ENCODE data around the gene ITFG1. TPM values are rescaled to one million over a fixed set of nuclear protein-coding genes. Genes with fewer than 3 reads are reported as not detected.

The ITFG1 gene
- total RNA-seq, 1 donor: 58.6 TPM

DNA sequence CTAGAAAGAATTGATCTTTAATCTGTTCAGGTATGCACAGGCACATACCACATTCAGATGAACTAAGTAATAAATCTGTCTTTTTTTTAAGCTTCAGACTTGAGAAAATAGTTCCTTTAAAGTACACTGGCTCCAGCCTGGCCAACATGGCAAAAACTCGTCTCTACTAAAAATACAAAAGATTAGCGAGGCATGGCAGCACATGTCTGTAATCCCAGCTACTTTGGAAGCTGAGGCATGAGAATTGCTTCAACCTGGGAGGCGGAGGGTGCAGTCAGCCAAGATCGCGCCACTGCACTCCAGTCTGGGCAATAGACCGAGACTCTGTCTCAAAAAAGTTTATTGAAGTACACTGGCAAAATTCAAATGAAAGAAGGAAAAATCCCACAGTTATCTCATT lies 206.1 kb downstream of the ITFG1 start:
- Histone ChIP-seq H3K4me1 (ENCODE audit: insufficient read depth, low read length) (no peaks in the 10 kb centered on the region), H3K27me3 (ENCODE audit: insufficient read depth, low read length) (no peaks in the 10 kb centered on the region), H3K27ac (ENCODE audit: low read depth, low read length) (no peak overlapping the region), H3K9me3 (ENCODE audit: low read depth, low read length) (no peaks in the 10 kb centered on the region), H3K36me3 (ENCODE audit: insufficient read depth, low read length) (no peaks in the 10 kb centered on the region), H3K4me3 (ENCODE audit: insufficient read depth, low read length) (no peak overlapping the region), H3K79me2 (ENCODE audit: insufficient read depth, low read length) (no peaks in the 10 kb centered on the region), H3K4me2 (ENCODE audit: insufficient read depth, low read length) (no peak overlapping the region), H4K20me1 (ENCODE audit: insufficient read depth, low read length) (no peaks in the 10 kb centered on the region), H2AFZ (ENCODE audit: low read length) (no peak overlapping the region)
- TF ChIP-seq CTCF (IDR thresholded peaks at IDR 0.05; ENCODE audit: extremely low read depth, low read depth, low read length): no peak
- DNase-seq (ENCODE audit: insufficient read length, low spot score, missing footprints): no peak

DNA sequence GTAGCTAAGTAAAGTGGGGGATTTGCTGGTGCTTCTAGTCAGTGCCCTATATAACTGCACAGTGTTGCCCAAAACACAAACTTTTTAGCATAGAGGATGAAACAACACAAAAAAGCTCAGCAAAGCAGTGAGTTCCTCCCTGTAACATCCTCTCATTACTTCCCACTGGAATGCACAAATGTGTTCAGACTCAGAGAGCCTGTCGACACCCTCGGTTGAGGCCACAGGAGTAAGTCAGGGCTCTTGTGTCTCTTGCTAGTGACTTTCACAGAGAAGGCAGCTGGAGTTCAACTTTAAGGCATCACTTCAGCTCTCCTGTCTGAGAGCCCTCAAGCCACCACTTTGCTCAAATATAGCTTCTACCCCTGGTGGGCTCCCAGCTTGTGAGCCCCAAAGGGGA lies 209.9 kb downstream of the ITFG1 start:
- TF ChIP-seq CTCF (IDR thresholded peaks at IDR 0.05; ENCODE audit: extremely low read depth, low read depth, low read length): no peak
- H3K4me1 ChIP-seq (ENCODE audit: insufficient read depth, low read length): no peaks in the 10 kb centered on the region
- H2AFZ ChIP-seq (ENCODE audit: low read length): no peak overlapping the region
- no peak overlapping the region for H3K4me2 ChIP-seq (ENCODE audit: insufficient read depth, low read length)
- no peaks in the 10 kb centered on the region for H4K20me1 ChIP-seq (ENCODE audit: insufficient read depth, low read length)
- no peak for DNase-seq (ENCODE audit: insufficient read length, low spot score, missing footprints)
- H3K4me3 ChIP-seq (ENCODE audit: insufficient read depth, low read length): no peak overlapping the region
- no peaks in the 10 kb centered on the region for H3K9me3 ChIP-seq (ENCODE audit: low read depth, low read length)
- no peak overlapping the region for H3K27ac ChIP-seq (ENCODE audit: low read depth, low read length)
- H3K36me3 ChIP-seq (ENCODE audit: insufficient read depth, low read length): no peaks in the 10 kb centered on the region
- no peaks in the 10 kb centered on the region for H3K79me2 ChIP-seq (ENCODE audit: insufficient read depth, low read length)
- H3K27me3 ChIP-seq (ENCODE audit: insufficient read depth, low read length): no peaks in the 10 kb centered on the region

DNA sequence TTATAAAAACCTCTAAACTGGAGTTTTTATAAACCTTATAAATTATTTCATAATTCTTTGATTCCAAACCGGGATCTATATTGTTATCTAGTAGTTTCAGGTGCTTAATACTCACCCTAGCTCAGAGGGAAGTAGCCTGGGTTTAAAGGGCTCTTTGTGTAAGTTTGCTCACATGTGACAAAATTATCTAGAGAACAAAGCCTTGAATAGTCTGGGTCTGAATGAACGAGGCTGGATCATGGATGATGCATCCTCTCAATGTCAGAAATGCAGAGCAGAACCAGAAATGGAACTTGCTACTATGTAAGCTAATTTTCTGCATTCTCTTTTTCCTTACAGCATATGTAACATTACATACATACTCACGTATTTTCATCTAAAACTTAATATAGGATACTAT lies 213.2 kb downstream of the ITFG1 start:
- no peaks in the 10 kb centered on the region for H4K20me1 ChIP-seq (ENCODE audit: insufficient read depth, low read length)
- H3K9me3 ChIP-seq (ENCODE audit: low read depth, low read length): no peaks in the 10 kb centered on the region
- H3K36me3 ChIP-seq (ENCODE audit: insufficient read depth, low read length): no peaks in the 10 kb centered on the region
- DNase-seq (ENCODE audit: insufficient read length, low spot score, missing footprints): no peak
- H3K27me3 ChIP-seq (ENCODE audit: insufficient read depth, low read length): no peaks in the 10 kb centered on the region
- no peaks in the 10 kb centered on the region for H3K4me1 ChIP-seq (ENCODE audit: insufficient read depth, low read length)
- H3K4me3 ChIP-seq (ENCODE audit: insufficient read depth, low read length): no peak overlapping the region
- no peaks in the 10 kb centered on the region for H3K79me2 ChIP-seq (ENCODE audit: insufficient read depth, low read length)
- H2AFZ ChIP-seq (ENCODE audit: low read length): no peak overlapping the region
- TF ChIP-seq CTCF (IDR thresholded peaks at IDR 0.05; ENCODE audit: extremely low read depth, low read depth, low read length): no peak
- no peak overlapping the region for H3K27ac ChIP-seq (ENCODE audit: low read depth, low read length)
- H3K4me2 ChIP-seq (ENCODE audit: insufficient read depth, low read length): no peak overlapping the region

- Histone ChIP-seq H3K4me1 (ENCODE audit: insufficient read depth, low read length) (no peaks in the 10 kb centered on the region), H3K79me2 (ENCODE audit: insufficient read depth, low read length) (no peaks in the 10 kb centered on the region), H4K20me1 (ENCODE audit: insufficient read depth, low read length) (no peaks in the 10 kb centered on the region), H3K36me3 (ENCODE audit: insufficient read depth, low read length) (no peaks in the 10 kb centered on the region), H2AFZ (ENCODE audit: low read length) (no peak overlapping the region), H3K4me3 (ENCODE audit: insufficient read depth, low read length) (no peak overlapping the region), H3K27me3 (ENCODE audit: insufficient read depth, low read length) (no peaks in the 10 kb centered on the region), H3K9me3 (ENCODE audit: low read depth, low read length) (no peaks in the 10 kb centered on the region), H3K4me2 (ENCODE audit: insufficient read depth, low read length) (no peak overlapping the region), H3K27ac (ENCODE audit: low read depth, low read length) (no peak overlapping the region)
- no peak for DNase-seq (ENCODE audit: insufficient read length, low spot score, missing footprints)
- TF ChIP-seq CTCF (IDR thresholded peaks at IDR 0.05; ENCODE audit: extremely low read depth, low read depth, low read length): no peak
Observed at GRCh38 chr16:47244206-47244605, 216.7 kb downstream of the ITFG1 start.

Data from osteoblast (primary cell).